ENCODE results near the gene WDFY2. TPM values are rescaled to one million over a fixed set of nuclear protein-coding genes. Genes with fewer than 3 reads are reported as not detected.

Gene WDFY2
- total and polyA plus RNA-seq, 4 donors: 3.4 to 10.5 (median 5.8) TPM

DNA sequence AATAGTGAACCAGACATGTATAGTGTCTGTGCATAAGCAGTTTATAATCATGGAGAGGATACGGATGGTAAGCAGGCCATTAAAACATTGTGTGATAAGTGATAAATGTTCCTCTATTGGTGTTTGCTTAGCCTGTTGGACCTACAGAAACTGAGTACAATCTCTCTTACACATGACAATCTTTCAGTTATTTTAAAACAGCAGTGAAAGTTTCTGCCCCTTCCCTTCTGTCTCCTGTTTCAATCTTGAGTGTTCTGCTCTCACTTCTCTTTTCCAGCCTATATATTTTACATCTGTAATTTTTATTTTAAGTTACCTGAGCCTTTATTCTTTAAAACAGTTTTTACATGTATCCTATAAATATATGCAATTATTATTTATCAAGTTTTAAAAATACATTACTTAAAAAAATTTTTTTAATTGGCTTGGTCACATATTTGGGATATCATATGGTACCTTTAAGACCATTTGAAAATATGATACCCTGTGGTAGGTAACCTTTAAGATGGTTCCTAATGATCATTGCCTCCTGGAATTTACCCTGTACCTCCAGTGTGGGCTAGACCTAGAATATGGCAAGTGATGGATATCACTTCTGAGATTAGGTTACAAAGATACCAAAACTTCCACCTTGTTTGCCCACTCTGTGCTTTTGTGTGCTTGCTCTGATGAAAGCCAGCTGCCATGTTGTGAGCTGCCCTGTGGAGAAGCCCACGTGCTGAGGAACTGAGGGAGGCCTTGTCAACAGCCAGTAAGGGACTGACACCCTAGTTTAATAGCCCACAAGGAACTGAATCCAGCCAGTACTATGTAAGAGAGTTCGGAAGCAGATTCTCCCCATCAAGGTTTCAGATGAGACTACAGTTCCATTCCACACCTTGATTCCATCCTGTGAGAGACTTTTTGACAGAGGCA is 120.4 kb downstream of the WDFY2 start:
- H3K36me3 ChIP-seq (ENCODE audit: control insufficient read depth in 4 of 4, insufficient read depth in 3 of 4, low read depth in 1 of 4, low read length in 3 of 4): peaks cover 0 to 7% (median 2%) of the 10 kb centered on the region in 4 donors
- H3K9me3 ChIP-seq (ENCODE audit: control insufficient read depth in 4 of 4, low read length in 3 of 4): no peaks in the 10 kb centered on the region
- no peaks in the 10 kb centered on the region for H3K4me1 ChIP-seq (ENCODE audit: control insufficient read depth in 4 of 4, insufficient read depth in 4 of 4, low read length in 3 of 4)
- H3K27me3 ChIP-seq (ENCODE audit: control insufficient read depth in 4 of 4, insufficient read depth in 4 of 4, low read length in 3 of 4): no peaks in the 10 kb centered on the region
- TF ChIP-seq EGR1 (IDR thresholded peaks at IDR 0.05; ENCODE audit: low read depth in 2 of 2) (no peak), HNF4G (IDR thresholded peaks at IDR 0.05) (no peak), FOXA1 (IDR thresholded peaks at IDR 0.05) (no peak), NR2F2 (IDR thresholded peaks at IDR 0.05) (no peak), MAX (IDR thresholded peaks at IDR 0.05) (no peak), HNF4A (conservative IDR thresholded peaks at IDR 0.05) (no peak), CTCF (IDR thresholded peaks at IDR 0.05; ENCODE audit: low read depth, low read length, missing input control) (no peak), ZBTB33 (IDR thresholded peaks at IDR 0.05) (no peak), TAF1 (conservative IDR thresholded peaks at IDR 0.05) (no peak), GABPA (IDR thresholded peaks at IDR 0.05 in 1 of 2, conservative IDR thresholded peaks at IDR 0.05 in 1 of 2) (no peak), RXRA (IDR thresholded peaks at IDR 0.05) (no peak), JUND (IDR thresholded peaks at IDR 0.05) (no peak), SP1 (IDR thresholded peaks at IDR 0.05) (no peak), YY1 (IDR thresholded peaks at IDR 0.05) (no peak), FOXA2 (IDR thresholded peaks at IDR 0.05) (no peak)
- H3K4me3 ChIP-seq (ENCODE audit: low read depth in 1 of 3, low read length in 3 of 3): no peak overlapping the region
- no peak overlapping the region for H3K9ac ChIP-seq (ENCODE audit: low read depth in 1 of 2, low read length in 2 of 2)
- DNase-seq (ENCODE audit: low spot score): no peak
- no peak overlapping the region for H3K27ac ChIP-seq (ENCODE audit: low read depth in 1 of 2, low read length in 2 of 2)
- 97% methylated on average over 3 of the region's 3 CpGs for WGBS

- Histone ChIP-seq H3K27me3 (ENCODE audit: control insufficient read depth in 4 of 4, insufficient read depth in 4 of 4, low read length in 3 of 4) (no peaks in the 10 kb centered on the region), H3K4me1 (ENCODE audit: control insufficient read depth in 4 of 4, insufficient read depth in 4 of 4, low read length in 3 of 4) (no peaks in the 10 kb centered on the region), H3K9ac (ENCODE audit: low read depth in 1 of 2, low read length in 2 of 2) (no peak overlapping the region), H3K36me3 (ENCODE audit: control insufficient read depth in 4 of 4, insufficient read depth in 3 of 4, low read depth in 1 of 4, low read length in 3 of 4) (peaks cover 0 to 7% (median 2%) of the 10 kb centered on the region in 4 donors), H3K4me3 (ENCODE audit: low read depth in 1 of 3, low read length in 3 of 3) (no peak overlapping the region), H3K9me3 (ENCODE audit: control insufficient read depth in 4 of 4, low read length in 3 of 4) (no peaks in the 10 kb centered on the region), H3K27ac (ENCODE audit: low read depth in 1 of 2, low read length in 2 of 2) (no peak overlapping the region)
- TF ChIP-seq EGR1 (IDR thresholded peaks at IDR 0.05; ENCODE audit: low read depth in 2 of 2) (no peak), GABPA (IDR thresholded peaks at IDR 0.05 in 1 of 2, conservative IDR thresholded peaks at IDR 0.05 in 1 of 2) (no peak), TAF1 (conservative IDR thresholded peaks at IDR 0.05) (no peak), REST (IDR thresholded peaks at IDR 0.05) (no peak), RAD21 (IDR thresholded peaks at IDR 0.05) (no peak), FOXA2 (IDR thresholded peaks at IDR 0.05) (no peak), CTCF (IDR thresholded peaks at IDR 0.05; ENCODE audit: low read depth, low read length, missing input control) (no peak), JUND (IDR thresholded peaks at IDR 0.05) (no peak), MAX (IDR thresholded peaks at IDR 0.05) (no peak), YY1 (IDR thresholded peaks at IDR 0.05) (no peak), NR2F2 (IDR thresholded peaks at IDR 0.05) (no peak), RXRA (IDR thresholded peaks at IDR 0.05) (no peak), HNF4G (IDR thresholded peaks at IDR 0.05) (no peak), HNF4A (conservative IDR thresholded peaks at IDR 0.05) (no peak), SP1 (IDR thresholded peaks at IDR 0.05) (no peak)
- TF ChIP-seq, protein P1, sequence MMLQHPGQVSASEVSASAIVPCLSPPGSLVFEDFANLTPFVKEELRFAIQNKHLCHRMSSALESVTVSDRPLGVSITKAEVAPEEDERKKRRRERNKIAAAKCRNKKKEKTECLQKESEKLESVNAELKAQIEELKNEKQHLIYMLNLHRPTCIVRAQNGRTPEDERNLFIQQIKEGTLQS (IDR thresholded peaks at IDR 0.05): no peak
- no peak for DNase-seq (ENCODE audit: low spot score)
Observed at GRCh38 chr13:51707461-51707860, 123.2 kb downstream of the WDFY2 start.
